ENCODE results near the gene ARHGAP12.
"Not testable (repeated sequence)": the region's sequence is repeated elsewhere in the genome, so short reads cannot be mapped to it uniquely, and the experiment has no call there.

ARHGAP12 gene, protein sequence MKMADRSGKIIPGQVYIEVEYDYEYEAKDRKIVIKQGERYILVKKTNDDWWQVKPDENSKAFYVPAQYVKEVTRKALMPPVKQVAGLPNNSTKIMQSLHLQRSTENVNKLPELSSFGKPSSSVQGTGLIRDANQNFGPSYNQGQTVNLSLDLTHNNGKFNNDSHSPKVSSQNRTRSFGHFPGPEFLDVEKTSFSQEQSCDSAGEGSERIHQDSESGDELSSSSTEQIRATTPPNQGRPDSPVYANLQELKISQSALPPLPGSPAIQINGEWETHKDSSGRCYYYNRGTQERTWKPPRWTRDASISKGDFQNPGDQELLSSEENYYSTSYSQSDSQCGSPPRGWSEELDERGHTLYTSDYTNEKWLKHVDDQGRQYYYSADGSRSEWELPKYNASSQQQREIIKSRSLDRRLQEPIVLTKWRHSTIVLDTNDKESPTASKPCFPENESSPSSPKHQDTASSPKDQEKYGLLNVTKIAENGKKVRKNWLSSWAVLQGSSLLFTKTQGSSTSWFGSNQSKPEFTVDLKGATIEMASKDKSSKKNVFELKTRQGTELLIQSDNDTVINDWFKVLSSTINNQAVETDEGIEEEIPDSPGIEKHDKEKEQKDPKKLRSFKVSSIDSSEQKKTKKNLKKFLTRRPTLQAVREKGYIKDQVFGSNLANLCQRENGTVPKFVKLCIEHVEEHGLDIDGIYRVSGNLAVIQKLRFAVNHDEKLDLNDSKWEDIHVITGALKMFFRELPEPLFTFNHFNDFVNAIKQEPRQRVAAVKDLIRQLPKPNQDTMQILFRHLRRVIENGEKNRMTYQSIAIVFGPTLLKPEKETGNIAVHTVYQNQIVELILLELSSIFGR

DNA sequence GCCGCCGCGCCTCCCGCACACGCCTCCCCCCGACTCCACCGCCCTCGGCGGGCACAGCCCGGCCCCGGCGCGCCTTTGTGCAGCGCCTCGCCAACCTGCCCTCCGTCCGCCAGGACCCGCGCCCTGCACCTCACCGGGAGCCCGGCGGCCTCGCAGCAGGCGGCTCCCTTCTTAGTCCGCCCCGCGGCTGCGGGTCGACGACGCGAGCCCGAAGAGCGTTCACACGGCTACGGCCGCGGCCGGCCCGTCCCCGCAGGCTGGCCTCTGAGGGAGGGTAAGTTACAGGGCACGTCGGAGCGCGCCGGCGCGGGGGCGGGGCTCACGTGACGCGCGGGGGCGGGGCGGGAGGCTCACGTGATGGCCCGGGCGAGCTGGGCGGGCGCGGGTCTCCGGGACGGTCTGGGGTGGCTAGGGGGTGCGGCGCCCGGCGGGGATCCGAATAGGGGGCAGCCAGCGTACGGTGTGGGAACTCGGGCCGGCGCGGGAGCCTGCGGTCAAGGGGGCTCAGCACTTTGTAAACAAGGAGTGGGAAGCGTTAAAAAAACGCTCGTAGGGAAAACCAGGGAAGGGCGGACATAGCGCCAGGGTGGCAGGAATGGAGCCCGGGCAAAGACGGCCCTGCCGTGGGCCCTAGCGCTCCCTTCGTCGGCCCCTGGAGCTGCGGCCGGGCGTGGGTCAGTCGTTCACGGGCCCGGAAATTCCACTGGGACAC, at the start of gene ARHGAP12:
Gene ARHGAP12, minus strand, starts transcription at position 283 of the 712 bp plus-strand sequence. CDS start 19,976 bp downstream, outside the sequence.
- peak; percentile 66 to 84 (median 74) for DNase-seq (ENCODE audit: low read depth in 3 of 3)

DNA sequence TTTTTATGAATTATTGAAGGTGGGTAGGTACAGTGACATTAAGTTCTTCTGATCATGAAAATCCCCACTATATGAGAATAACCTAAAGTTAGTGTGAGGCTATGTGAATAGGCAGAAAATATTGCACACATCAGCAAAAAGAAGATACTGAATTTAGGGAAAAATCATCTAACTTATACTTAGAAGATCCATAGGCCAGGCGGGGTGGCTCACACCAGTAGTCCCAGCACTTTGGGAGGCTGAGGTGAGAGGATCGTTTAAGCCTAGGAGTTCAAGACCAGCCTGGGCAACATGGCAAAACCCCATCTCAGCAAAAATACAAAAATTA, 49.5 kb upstream of the ARHGAP12 start:
- DNase-seq (ENCODE audit: low read depth in 3 of 3), result no peak

DNA sequence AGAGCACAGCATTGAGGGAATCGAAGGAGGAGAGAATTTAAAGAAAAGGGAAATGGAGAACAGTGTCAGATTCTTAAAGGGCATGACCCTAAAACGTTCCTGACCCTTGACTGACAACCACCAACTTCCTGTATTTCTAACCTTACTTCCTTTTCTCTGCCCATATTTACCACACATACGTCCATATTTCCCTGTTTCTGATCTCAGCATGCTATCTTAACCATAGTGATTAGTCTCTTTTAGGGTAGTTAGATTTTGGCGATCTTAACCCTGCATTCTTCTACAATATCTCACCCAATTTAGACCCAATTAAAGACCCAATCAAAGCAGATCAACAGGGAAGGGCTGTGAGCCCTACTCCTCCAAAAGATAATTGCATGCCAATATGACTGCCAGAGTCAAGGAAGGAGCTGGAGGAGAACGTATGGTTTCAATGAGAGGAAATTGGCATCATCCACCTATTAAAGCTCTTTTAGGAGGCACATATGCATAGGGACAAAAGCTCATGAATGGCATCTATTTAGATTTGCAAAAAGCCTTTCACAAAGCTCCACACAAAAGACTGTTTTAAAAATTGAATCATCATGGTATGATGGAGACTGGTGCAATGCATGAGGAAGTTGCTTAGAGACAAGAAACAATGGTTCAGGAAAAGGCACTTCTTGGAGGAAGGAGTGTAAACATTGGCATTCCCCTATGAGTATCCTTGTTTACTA, 49.0 kb upstream of the ARHGAP12 start:
- DNase-seq (ENCODE audit: low read depth in 3 of 3), result no peak

DNA sequence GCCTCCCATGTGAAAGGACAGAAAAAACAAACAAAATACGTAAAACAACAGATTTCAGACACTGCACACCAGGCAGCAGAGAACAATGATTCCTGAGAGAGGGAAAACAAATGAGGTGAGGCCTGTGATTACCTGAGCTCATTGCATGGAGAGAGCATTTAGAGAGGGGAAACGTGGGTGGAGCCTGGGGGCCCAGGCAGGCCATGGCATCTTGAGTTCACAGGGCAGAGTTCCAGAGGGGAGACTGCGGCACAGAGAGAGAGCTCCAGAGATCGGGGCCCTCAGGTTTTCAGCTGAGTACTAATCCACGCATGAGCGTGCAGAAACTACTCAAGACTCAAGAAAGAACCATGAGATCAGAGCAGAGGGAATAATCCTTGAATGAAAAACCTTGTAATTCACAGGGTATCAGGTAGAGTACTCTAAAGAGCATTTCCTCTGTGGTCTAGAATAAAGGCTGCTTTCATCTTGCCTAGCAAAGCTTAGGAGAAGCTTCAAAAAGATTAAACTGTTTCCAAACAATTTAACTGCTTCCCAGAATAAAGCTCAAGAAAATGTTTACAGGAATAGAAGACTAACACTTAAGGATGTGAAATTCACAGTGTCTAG, 46.6 kb upstream of the ARHGAP12 start:
- DNase-seq (ENCODE audit: low read depth in 3 of 3), result no peak

DNA sequence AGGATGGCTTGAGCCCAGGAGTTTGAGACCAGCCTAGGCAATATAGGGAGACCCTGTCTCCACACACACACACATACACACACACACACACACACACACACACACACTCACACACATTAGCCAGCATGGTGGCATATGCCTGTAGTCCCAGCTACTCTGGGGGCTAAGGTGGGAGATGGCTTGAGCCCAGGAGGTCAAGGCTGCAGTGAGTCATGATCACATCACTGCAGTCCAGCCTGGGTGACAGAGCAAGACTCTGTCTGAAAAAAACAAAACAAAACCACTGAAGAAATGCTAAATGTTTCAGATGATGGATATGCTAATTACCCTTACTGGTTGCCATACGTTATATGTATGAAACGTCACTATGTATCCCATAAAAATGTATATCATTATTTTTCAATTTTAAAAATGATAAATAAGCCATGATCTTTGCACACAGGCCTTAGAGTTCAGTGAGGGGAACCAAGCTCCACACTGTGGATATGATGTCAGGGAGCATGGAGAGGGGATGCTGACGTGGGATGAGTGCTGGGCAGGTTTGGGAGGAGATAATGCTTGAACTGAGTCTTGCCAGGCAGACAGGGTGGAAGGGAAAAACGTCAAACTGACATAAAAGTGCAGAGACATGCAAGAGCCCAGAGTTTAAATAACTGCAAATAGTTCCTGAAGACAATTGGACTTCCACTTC, 45.9 kb upstream of the ARHGAP12 start:
- no peak for DNase-seq (ENCODE audit: low read depth in 3 of 3)

DNA sequence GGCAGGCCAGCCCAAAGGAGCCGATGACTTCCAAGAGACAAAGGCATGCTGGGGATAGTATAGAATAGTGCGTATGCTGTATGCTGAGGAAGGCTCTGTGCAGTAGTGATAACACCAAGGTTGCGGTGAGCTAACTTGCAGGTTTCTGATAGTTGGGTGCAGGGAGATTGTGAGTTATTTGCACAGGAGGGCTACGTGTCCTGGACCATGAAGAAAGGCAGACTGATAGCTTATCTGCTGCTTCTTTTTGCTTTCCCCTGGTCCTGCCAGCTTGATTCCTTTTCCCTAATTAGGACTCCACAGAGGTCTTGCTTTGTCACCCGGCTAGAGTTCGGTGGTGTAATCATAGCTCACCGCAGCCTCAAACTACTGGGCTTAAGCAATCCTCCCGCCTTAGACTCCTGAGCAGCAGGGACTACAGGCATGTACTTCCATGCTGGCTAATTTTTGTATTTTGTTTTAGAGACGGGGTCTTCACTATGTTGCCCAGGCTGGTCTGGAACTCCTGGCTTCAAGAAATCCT, 43.9 kb upstream of the ARHGAP12 start:
- no peak for DNase-seq (ENCODE audit: low read depth in 3 of 3)

DNA sequence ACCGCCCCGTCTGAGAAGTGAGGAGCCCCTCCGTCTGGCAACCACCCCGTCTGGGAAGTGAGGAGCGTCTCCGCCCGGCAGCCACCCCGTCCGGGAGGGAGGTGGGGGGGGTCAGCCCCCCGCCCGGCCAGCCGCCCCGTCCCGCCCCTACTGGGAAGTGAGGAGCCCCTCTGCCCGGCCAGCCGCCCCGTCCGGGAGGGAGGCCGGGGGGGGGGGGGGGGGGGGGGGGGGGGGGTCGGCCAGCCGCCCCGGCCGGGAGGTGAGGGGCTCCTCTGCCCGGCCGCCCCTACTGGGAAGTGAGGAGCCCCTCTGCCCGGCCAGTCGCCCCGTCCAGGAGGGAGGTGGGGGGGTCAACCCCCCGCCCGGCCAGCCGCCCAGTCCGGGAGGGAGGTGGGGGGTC, 41.2 kb upstream of the ARHGAP12 start:
- DNase-seq (ENCODE audit: low read depth in 3 of 3), result not testable (repeated sequence)

DNA sequence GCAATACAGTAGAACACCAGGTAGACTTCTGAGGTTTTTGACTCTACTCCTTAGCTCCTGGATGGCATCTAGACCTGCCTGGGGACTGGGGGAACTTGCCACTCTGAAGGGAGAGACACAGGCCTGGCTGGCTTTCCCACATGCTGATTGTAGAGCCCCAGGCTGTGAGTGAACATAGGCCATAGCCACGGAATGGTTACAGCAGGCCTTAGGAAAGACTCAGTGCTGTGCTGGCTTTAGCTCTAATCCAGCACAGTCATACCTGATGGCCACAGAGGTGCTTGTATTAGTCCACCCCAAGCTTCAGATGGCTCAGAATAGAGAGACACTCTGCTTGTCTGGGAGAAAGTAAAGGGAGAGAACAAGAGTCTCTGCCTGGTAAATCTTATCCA, 35.0 kb upstream of the ARHGAP12 start:
- DNase-seq (ENCODE audit: low read depth in 3 of 3), result no peak

DNA sequence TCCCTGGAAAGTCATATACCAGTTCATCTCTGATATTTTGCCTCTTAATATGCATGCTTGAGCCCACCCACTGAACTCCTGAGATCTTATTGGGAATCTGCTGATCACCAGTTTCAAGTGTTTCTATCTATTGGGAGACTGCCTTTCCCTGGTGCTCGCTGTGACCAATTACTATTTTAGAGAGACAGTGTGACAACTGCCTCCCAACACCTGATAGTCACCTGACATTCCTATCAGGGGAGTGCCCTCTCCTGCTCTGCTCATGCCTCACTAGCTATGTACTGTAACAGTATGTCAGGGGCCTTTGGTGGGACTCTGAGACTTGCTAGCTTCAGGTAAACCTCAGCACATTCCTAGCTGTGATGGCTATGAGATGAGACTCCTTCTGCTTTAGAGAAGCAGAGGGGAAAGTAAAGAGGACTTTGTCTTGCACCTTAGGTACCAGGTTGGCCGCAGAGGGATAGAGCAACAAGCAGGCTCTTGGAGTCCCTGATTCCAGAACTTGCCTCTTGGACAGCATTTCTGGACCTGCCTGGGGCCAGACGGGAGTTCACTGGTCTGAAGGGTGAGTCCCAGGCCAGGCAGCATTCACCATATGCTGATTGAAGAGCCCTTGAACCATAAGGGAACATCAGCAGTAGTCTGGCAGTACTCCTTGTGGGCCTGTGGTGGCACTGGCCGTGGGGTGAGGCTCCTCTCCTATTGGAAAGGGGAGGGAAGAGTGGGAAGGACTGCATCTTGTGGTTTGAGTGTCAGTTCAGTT, 34.4 kb upstream of the ARHGAP12 start:
- no peak for DNase-seq (ENCODE audit: low read depth in 3 of 3)

DNA sequence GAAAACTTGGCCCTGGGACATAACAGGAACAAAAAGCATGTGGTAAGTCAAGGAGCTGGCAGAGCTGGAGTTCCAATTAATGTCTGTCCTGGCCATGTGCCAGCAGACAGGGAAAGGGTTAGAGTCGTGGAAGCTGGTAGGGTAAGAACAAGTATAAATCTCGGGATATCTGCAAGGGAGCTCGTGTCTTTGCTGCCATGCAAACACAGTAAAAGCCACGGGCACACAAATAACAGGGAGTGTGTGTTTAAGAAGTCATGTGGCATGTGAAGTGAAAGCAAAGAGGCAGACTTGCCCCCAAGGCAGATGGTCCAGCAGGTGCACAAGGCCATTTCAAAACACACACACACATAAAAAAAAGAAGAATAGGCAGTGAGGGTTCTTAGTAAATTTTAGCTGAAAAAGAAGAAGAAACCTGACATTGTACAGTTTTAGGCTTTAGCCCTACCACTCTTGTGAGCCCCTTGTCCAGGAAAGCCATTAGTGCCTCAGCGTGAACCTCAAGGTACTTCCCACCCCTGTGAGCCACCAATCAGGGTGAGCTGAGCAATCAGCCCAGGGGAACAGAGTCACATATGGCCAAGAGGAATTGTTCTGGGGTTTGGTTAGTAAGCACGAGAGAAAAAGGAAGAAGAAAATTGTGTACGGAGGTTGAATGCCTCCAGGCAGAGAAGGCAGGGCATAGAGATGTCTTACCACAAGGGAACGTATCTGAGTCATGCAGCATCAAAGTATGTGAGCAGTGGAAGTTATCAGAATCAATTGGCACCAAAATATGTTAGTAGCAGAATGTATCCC, 32.8 kb upstream of the ARHGAP12 start:
- DNase-seq (ENCODE audit: low read depth in 3 of 3), result no peak

DNA sequence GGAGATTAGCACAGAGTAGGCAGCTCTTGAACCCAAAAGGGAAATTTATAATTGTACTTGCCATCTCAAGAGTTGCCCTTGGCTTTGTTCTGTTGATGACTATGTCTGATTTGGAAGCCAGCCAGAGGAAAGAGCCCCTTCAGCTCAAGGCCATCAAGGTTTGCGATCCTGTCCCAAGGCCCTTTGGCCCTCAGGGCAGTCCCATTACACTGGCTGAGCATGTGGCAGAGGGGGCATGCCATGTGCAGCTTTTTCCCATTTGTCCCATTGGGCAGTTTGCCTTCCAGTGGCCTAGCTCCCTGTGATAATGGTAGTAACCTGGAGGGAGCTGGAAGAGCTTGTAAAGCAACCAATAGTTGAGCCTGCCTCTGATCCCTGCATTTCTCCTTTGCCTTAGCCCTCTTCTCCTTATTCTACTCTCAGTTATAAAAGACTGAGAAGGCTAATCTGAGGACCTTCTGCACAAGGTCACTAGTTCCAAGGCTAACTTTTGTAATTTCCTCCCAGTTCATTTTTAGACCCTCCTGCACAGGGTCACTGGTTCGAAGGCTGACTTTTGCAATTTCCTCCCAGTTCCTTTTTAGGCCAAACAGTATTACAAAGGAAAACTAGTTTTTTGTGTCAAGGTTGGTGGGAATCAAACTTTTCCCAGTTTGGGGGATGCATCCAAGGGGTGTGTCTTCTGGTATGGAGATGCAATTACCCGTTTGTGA, 31.0 kb upstream of the ARHGAP12 start:
- no peak for DNase-seq (ENCODE audit: low read depth in 3 of 3)

DNA sequence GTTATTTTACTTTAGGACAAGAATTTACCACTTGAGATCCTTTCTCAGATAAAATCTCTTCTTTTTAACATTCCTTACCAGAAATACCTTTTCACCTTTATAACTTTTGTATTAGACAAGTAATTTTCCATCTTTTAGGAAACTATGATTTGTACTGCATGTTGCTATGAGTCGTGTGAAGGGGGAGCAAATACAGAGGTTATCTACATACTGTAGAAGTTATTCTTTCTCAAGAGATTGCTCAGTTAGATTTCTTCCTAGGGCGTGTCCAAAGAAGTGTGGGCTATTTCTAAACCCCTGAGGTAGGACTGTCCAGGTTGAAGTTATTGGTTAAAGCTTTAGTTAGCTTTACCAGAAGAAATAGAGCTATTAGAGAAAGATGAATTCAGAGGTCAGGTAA, 30.2 kb upstream of the ARHGAP12 start:
- DNase-seq (ENCODE audit: low read depth in 3 of 3), result no peak

DNA sequence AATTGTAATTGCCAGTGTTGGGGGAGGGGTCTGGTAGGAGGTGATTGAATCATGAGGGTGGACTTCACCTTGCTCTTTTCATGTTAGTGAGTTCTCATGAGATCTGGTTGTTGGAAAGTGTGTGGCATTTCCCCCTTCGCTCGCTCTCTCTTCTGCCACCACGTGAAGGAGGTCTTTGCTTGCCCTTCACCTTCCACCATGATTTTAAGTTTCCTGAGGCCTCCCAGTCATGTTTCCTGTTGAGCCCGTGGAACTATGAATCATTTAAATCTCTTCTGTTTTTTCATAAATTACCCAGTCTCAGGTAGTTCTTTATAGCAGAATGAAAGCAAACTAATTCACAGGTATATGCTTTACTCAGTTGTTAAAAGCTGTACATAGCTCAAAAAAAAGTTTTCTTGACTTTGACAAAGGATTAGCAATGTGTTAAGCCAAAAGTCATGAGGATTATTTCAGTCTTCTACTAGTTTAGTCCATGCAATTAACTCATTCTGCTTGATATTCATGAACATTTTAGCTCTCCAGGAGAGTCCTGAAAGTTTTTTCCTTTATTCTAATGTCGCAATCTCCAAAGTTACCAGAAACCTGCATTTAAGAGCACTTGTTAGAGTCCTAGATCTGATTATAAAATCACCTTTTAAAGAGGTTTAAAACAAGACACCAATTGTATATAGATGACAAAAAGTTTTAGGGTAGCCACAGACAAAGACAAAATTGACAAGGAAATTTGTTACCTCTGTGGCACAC, 27.7 kb upstream of the ARHGAP12 start:
- DNase-seq (ENCODE audit: low read depth in 3 of 3), result no peak

DNA sequence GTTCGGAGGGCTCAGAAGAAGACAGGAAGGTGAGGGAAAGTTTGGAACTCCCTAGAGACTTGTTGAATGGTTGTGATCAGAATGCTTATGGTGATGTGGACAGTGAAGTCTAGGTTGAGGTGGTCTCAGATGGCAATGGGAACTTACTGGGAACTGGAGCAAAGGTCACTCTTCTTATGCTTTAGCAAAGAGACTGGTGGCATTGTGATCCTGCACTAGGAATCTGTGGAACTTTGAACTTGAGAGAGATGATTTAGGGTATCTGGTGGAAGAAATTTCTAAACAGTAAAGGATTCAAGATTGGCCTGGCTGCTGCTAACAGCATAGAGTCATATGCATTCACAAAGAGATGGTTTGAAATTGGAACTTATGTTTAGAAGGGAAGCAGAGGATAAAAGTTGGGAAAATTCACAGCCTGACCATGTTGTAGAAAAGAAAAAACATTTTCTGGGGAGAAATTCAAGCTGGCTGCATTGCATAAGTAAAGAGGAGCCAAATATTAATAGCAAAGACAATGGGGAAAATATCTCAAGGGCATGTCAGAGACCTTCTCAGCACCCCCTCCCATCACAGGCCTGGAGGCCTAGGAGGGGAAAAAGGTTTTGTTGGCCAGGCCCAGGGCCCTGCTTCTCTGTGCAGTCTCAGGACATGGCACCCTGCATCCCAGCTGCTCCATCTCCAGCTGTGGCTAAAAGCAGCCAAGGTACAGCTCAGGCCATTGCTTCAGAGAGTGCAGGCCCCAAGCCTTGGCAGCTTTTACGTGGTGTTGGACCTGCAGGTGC, 26.0 kb upstream of the ARHGAP12 start:
- no peak for DNase-seq (ENCODE audit: low read depth in 3 of 3)

DNA sequence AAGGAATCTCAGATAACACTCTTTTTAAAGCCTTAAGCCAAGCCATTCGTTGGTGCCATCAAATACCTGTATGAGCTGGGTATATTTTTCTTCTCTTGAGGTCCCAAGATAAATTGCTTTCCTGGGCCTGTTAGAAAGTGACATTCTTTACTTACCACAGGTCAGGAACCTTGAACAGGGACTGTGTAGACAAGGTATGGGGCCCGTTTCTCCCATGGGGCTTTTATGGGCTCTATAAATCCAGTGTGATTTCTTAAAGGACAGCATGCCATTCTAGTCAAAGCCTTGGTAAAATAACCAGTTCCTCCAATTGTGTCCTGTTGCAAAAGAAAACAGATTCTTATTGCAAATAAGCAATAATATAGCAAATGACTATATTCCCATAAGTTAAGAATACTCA, 24.8 kb upstream of the ARHGAP12 start:
- no peak for DNase-seq (ENCODE audit: low read depth in 3 of 3)

DNA sequence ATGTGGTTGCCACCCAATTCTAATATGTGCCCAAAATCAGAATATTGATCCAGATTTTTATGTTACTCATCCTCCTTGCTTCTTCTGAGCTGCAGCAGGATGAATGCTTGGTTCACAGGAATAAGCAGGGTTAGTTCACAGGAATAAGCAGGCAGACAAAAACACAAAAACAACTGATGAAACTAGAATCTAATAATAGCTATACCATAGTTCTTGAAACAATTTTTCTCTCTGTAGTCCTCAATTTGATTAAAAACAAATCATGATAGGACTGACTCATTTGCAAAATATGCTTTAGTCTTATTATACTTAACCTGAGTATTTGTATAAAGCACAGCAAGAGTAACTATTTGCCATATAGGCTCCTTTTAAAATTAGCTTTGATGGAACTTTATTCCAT, 24.4 kb upstream of the ARHGAP12 start:
- no peak for DNase-seq (ENCODE audit: low read depth in 3 of 3)

DNA sequence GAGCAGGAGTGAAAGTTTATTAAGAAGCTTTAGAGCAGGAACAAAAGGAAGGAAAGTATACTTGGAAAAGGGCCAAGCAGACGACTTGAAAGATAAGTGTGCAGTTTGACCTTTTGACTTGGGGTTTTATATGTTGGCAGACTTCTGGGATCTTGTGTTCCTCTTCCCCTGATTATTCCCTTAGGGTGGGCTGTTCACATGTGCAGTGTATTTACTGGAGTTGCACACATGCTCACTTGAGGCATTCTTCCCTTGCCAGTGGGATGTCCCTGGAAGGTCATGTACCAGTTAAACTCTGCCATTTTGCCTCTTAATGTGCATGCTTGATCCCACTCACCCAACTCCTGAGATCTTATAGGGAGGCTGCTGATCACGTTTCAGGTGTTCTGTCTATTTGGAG, 23.4 kb upstream of the ARHGAP12 start:
- DNase-seq (ENCODE audit: low read depth in 3 of 3), result no peak
